H54 (cell line): ENCODE data around the gene PRTFDC1.

Experiments used
- DNase-seq: peaks from one replicate; pipeline ENCODE4 v3.0.0; 2011; ENCODE audit warnings: low spot score, mixed read lengths; ENCODE audit not compliant: insufficient read length
- FAIRE-seq: peaks from 3 replicates; lab custom pipeline; 2011; peaks lifted over from hg19 to GRCh38; lab: Jason Lieb, UNC
- POLR2A ChIP-seq: IDR thresholded peaks from 2 replicates; pipeline ENCODE4 v1.6.1; 2011; ENCODE audit warnings: low read depth, mild to moderate bottlenecking, low read length

The PRTFDC1 gene

DNA sequence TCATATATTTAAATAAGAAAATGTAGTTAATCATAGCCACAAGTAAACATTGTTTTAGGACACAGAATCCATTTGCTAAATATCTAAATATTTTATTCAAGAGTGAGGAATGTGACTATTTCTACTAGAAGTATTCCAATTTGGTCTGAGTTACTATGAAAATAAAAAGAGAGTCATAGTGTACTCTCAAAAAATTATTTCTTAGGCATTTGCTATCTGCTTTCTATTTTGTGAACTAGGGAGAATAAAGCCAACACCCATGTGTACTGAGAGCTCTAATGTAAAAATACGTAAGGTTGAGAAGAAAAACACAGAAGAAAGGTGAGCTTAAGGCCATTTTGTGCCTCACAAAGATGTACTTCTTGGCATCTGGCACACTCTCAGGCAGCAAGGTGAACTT lies 38.3 kb downstream of the PRTFDC1 start:
- no peak for FAIRE-seq
- TF ChIP-seq POLR2A = no peak

GRCh38 chr10:24912215-24912614 lies 40.2 kb downstream of the PRTFDC1 start:
- no peak for DNase-seq

More for the DNA sequence above, 38.3 kb downstream of the PRTFDC1 start:
- no peak for DNase-seq

GRCh38 chr10:24911029-24911428 lies 41.4 kb downstream of the PRTFDC1 start:
- DNase-seq (no peak), FAIRE-seq (peak; percentile 20)
- TF ChIP-seq POLR2A = no peak

More at GRCh38 chr10:24912215-24912614, 40.2 kb downstream of the PRTFDC1 start:
- FAIRE-seq = peak; percentile 53
- no peak for TF ChIP-seq POLR2A

GRCh38 chr10:24910574-24910973 lies 41.8 kb downstream of the PRTFDC1 start:
- TF ChIP-seq POLR2A = no peak
- DNase-seq = no peak
- no peak for FAIRE-seq

DNA sequence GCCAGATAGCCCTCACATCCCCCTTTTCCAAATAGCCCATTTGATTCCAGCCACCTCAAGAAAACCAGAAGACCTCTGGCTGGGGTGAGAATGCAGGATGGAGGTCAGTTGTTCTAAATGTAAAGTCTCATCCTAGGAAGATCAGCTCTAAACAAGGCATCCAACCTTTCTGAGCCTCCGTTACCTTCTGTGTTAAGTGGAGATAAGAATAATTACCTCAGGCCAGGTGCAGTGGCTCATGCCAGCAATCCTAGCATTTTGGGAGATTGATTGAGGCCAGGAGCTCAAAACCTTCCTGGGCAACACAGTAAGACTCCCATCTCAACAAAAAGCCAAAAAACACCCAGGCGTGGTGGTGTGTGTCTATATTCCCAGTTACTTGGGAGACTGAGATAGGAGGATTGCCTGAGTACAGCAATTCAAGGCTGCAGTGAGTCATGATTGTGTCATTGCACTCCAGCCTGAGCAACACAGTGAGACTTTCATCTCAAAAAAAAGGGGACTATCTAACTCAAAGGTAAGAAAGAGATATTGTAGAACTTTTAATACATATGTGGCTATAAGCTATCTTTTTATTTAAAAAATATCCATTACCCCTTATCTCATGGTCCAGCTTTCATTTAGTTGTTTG lies 43.5 kb downstream of the PRTFDC1 start:
- FAIRE-seq = peak; percentile 98
- DNase-seq = no peak
- no peak for TF ChIP-seq POLR2A

- no peak for DNase-seq
- no peak for TF ChIP-seq POLR2A
- FAIRE-seq = no peak
These were observed 44.5 kb downstream of the PRTFDC1 start for GRCh38 chr10:24907956-24908355.

DNA sequence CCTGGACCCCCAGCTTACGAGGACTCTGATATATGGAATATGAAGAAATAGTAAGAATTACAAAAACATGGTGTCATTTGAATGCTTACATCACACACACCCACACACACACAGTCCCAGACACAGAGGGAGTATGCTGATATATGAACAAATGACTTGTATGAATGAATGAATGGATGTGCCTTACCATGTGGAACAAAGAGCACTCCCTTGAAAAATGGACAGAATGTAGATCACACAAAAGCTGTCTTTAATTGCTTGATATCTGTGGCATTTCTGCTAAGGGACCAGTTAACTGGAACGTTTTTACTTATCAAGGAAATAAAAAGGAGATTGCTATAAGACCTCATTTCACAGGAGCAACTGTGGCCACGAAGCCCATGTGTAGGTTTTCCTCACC lies 46.0 kb downstream of the PRTFDC1 start:
- DNase-seq (no peak), FAIRE-seq (no peak)
- TF ChIP-seq POLR2A = no peak

DNA sequence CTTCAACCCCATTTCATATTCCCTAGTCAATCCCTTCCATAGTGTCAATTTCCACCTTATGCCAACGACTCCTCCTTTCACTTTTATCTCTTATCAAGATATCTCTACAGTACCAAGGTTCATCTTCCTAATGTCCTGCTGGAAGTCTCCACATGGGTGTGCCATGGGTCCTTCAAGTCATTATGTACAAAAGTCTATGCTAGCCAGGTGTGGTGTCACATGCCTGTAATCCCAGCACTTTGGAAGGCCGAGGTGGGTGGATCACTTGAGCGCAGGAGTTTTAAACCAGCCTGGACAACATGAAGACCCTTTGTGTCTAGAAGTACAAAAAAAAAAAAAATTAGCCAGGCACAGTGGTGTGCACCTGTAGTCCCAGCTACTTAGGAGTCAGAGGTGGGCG lies 47.6 kb downstream of the PRTFDC1 start:
- DNase-seq = no peak
- FAIRE-seq = no peak
- no peak for TF ChIP-seq POLR2A

DNA sequence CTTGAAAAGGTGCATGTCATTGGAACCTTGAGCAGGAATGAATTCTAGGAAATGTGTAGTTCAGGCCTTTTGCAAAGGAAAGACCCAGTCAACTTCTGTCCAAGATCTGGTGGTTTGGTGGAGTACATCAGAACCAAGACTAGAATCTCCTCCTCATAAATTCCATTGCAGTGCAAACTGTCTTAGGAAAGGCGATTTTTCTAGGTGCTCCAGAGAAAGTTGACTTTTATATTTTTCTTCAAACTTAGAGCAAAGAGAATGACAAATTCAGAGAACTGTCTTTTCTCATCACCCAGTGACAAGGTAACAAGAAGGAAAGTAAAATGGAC lies 50.0 kb downstream of the PRTFDC1 start:
- no peak for FAIRE-seq
- TF ChIP-seq POLR2A = no peak
- DNase-seq = no peak

DNA sequence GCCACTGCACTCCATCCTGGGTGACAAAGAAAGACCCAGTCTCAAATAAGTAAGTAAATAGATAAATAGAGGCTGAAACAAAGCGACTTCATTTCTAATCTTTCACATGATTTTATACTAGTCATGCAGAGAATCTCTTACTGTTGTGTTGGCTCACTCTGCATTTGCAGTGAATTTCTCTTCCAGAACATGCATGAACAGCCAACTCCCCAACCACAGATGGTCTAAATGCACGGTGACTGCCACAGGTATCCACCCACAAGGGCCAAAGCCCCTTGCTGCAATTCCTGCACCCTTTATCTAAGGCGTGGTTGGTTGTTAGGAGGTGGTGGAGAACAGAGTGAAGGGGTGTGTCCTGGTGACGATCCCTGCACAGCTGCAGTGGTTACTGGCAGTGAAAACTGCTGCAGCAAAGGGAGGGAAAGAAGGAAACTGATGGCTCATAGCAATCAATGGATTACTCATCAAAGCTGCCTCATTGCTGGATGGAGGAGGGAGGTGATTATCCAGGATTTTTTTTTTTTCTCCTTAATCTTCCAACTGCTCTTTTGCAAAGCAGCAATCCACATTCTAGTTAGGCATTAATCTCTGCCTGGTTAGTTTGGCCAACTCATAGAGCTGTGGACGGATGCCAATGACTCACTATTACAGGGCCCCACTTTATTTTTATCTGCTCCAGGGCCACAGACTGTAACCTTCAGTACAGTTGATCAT lies 50.6 kb downstream of the PRTFDC1 start:
- peak; percentile 100 for FAIRE-seq
- no peak for TF ChIP-seq POLR2A
- DNase-seq = peak; percentile 51

DNA sequence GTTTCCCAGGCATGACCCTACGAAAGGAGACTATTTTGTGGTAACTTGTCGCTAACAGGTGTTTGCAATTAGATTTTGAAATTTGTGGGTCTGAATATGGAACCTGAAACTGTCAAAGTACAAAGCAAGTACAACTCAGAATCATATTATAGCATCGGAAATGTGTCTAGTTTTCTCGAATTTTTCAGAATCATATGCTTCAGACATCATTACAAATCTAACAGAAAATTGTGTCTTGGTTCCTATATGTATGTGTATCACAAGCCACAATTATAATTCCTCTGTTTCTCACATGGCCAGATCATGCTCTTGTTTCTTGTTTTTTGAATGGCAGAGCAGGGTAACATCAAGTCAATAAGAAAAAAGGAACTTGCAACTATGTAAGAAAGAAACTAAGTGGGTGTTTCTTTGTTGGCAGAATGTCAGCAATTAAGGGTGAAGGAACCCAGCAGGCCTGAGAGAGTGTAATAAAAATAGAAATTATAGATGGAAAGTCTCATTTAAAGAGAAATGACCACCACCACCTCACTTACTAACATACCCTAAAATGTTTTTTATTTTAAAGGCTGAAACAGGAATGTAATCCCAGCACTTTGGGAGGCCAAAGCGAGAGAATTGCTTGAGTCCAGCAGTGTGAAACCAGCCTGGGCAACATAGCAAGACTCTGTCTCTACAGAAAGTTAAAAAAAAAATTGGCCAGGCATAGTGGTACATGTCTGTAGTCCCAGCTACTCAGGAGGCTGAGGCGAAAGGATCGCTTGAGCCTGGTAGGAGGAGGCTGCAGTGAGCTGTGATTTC lies 51.3 kb downstream of the PRTFDC1 start:
- TF ChIP-seq POLR2A = no peak
- FAIRE-seq (no peak), DNase-seq (no peak)

- no peak for DNase-seq
- FAIRE-seq = no peak
- no peak for TF ChIP-seq POLR2A
These were observed 52.8 kb downstream of the PRTFDC1 start for GRCh38 chr10:24899571-24899970.

DNA sequence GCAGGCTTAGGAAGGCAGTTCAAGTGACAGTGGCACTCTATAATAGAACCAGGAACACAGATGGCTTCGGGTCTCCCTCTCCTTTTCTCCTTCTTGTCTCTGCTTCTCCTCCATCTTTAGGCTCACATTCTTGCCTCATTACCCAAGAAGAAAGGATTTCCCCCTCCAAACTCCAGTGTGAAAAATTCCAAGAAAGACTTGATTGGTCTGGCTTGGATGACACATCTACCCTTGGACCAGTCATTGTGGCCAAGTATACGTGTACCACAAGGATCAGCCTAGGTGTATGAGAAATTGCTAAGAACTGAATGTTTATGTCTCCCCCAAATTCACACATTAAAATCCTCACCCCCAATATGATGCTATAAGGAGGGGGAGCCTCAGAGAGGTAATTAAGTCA lies 53.9 kb downstream of the PRTFDC1 start:
- FAIRE-seq = no peak
- TF ChIP-seq POLR2A = no peak
- DNase-seq = no peak

- DNase-seq (no peak), FAIRE-seq (peak; percentile 77)
- no peak for TF ChIP-seq POLR2A
These were observed 55.0 kb downstream of the PRTFDC1 start for GRCh38 chr10:24897326-24897926.
